Left ventricle myocardium inferior (tissue), 1 donor: ENCODE data around the gene PTPN12. TPM values are rescaled to one million over a fixed set of nuclear protein-coding genes. Genes with fewer than 3 reads are reported as not detected.
A peak's percentile ranks its signal among the peaks of the same experiment; 100 is the strongest.

ENCODE experiments used
- DNase-seq: peaks from one replicate; pipeline ENCODE4 v3.0.0-alpha.2; 2020
- H3K27ac ChIP-seq: fragments of 200-600 bp; replicated peaks from 2 replicates; pipeline ENCODE4 v1.8.0; 2021
- H3K27me3 ChIP-seq: fragments of 200-600 bp; 2 replicates; pipeline ENCODE4 v1.8.0; 2021; ENCODE audit warnings: low read depth
- H3K36me3 ChIP-seq: fragments of 200-600 bp; 2 replicates; pipeline ENCODE4 v1.8.0; 2021
- H3K4me1 ChIP-seq: fragments of 200-600 bp; 2 replicates; pipeline ENCODE4 v1.8.0; 2021
- H3K4me3 ChIP-seq: fragments of 200-600 bp; 2 replicates; pipeline ENCODE4 v1.8.0; 2021; ENCODE audit warnings: mild to moderate bottlenecking, moderate library complexity
- H3K9me3 ChIP-seq: fragments of 200-600 bp; replicated peaks from 2 replicates; pipeline ENCODE4 v1.8.0; 2021
- CTCF ChIP-seq: fragments of 200-600 bp; IDR thresholded peaks from 2 replicates; pipeline ENCODE4 v1.8.0; 2021; ENCODE audit warnings: antibody characterized with exemption, mild to moderate bottlenecking, borderline replicate concordance
- intact Hi-C: fragments of 100-400 bp; cut with micrococcal nuclease; formaldehyde crosslinking; loops from one replicate; pipeline ENCODE4 v1.11.0; 2022
- total RNA-seq: library from RNA; stranded (reverse); fragmentation: NEBNext Ultra II Directional; extraction: Animal tissue kit (Norgen Biotek cat#: 25700); gene quantifications from one replicate; pipeline ENCODE4 v1.2.1, GENCODE V29; 2021
- donor health status: DM: no; HTN: yes; CAD: no; lungs with severe emphysema.

PTPN12 gene
- total RNA-seq, 1 donor from 2014 or later, result 52.2 TPM

DNA sequence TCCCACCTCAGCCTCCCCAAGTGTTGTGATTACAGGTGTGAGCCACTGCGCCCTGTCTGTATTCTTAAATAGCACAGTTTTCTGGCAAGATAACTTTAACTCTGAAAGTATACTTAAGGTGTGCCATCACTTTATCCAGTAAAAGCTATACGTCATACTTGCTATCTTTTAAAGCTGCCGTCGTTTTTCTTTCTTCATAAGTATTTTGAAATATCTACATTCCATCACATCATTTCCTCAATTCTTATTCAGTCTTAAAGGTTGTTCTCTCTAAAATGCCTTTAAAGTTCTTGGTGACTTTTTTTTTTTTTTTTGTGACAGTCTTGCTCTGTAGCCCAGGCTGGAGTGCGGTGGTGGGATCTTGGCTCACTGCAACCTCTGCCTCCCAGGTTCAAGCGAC lies 34.7 kb downstream of the PTPN12 start:
- H3K4me1 ChIP-seq, result peaks cover 49% of the 10 kb centered on the region
- DNase-seq, result no peak
- no peak overlapping the region for H3K27ac ChIP-seq
- intact Hi-C loops, result no loop called here
- H3K9me3 ChIP-seq, result no peaks in the 10 kb centered on the region
- no peaks in the 10 kb centered on the region for H3K27me3 ChIP-seq
- no peak for TF ChIP-seq CTCF
- H3K36me3 ChIP-seq, result peaks cover 54% of the 10 kb centered on the region
- H3K4me3 ChIP-seq, result no peak overlapping the region

DNA sequence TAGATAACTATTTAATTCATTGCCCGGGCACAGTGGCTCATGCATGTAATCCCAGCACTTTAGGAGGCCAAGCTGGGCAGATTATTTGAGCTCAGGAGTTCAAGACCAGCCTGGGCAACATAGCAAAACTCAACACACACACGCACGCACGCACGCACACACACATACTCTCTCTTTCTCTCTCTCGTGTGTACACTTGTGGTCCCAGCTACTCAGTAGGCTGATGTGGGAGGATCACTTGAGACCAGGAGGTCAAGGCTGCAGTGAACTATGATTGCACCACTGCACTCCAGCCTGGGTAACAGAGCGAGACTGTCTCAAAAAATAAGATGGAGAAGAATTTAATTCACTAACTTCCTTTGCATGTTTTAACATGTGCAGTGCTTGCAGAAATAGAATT lies 38.1 kb downstream of the PTPN12 start:
- H3K27ac ChIP-seq, result no peak overlapping the region
- no peak for TF ChIP-seq CTCF
- peaks cover 35% of the 10 kb centered on the region for H3K4me1 ChIP-seq
- intact Hi-C loops, result no loop called here
- H3K4me3 ChIP-seq, result no peak overlapping the region
- no peaks in the 10 kb centered on the region for H3K9me3 ChIP-seq
- no peak for DNase-seq
- peaks cover 58% of the 10 kb centered on the region for H3K36me3 ChIP-seq
- H3K27me3 ChIP-seq, result no peaks in the 10 kb centered on the region

- Histone ChIP-seq H3K4me1 (peaks cover 33% of the 10 kb centered on the region), H3K27me3 (no peaks in the 10 kb centered on the region), H3K36me3 (peaks cover 54% of the 10 kb centered on the region), H3K9me3 (no peaks in the 10 kb centered on the region), H3K27ac (no peak overlapping the region), H3K4me3 (no peak overlapping the region)
- TF ChIP-seq CTCF, result no peak
- DNase-seq, result no peak
- intact Hi-C loops, result no loop called here
Measured at GRCh38 chr7:77576856-77577255, 39.8 kb downstream of the PTPN12 start.

DNA sequence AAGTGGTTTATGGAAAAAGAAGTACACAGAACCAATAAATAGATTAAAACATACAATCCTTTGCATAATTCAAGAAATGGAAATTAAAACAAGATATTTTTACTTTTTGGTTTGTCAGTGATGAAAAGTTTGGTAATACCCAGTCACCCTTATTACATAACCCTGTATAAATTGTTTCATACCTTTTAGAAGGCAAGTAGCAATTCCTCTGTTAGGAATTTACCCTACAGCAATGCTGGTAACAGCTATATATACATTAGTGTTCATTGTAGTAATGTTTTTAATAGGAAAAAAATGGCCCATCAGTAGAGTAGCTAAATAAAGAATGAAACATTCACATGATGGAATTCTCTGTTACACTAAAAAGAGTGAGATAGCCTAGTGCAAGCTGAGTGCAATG lies 42.7 kb downstream of the PTPN12 start:
- peaks cover 47% of the 10 kb centered on the region for H3K36me3 ChIP-seq
- H3K4me3 ChIP-seq, result no peak overlapping the region
- peaks cover 26% of the 10 kb centered on the region for H3K4me1 ChIP-seq
- intact Hi-C loops, result no loop called here
- no peaks in the 10 kb centered on the region for H3K27me3 ChIP-seq
- no peak overlapping the region for H3K27ac ChIP-seq
- H3K9me3 ChIP-seq, result no peaks in the 10 kb centered on the region
- TF ChIP-seq CTCF, result no peak
- no peak for DNase-seq

- H3K9me3 ChIP-seq, result no peaks in the 10 kb centered on the region
- no peak for DNase-seq
- no peak overlapping the region for H3K27ac ChIP-seq
- H3K4me3 ChIP-seq, result no peak overlapping the region
- no peaks in the 10 kb centered on the region for H3K27me3 ChIP-seq
- H3K36me3 ChIP-seq, result peaks cover 46% of the 10 kb centered on the region
- intact Hi-C loops, result no loop called here
- H3K4me1 ChIP-seq, result peaks cover 26% of the 10 kb centered on the region
- no peak for TF ChIP-seq CTCF
Measured at GRCh38 chr7:77580762-77581350, 43.8 kb downstream of the PTPN12 start.

- H3K4me1 ChIP-seq, result peaks cover 13% of the 10 kb centered on the region
- intact Hi-C loops, result no loop called here
- no peaks in the 10 kb centered on the region for H3K27me3 ChIP-seq
- no peak for TF ChIP-seq CTCF
- no peaks in the 10 kb centered on the region for H3K9me3 ChIP-seq
- peaks cover 47% of the 10 kb centered on the region for H3K36me3 ChIP-seq
- no peak overlapping the region for H3K4me3 ChIP-seq
- peak overlapping the region; percentile 24 for H3K27ac ChIP-seq
- DNase-seq, result no peak
Measured at GRCh38 chr7:77587272-77587671, 50.2 kb downstream of the PTPN12 start.
